Measurements from ENCODE around the gene UBXN2A. TPM values are rescaled to one million over a fixed set of nuclear protein-coding genes. Genes with fewer than 3 reads are reported as not detected.
"Not testable (repeated sequence)": the region's sequence is repeated elsewhere in the genome, so short reads cannot be mapped to it uniquely, and the experiment has no call there.

The UBXN2A gene
- total RNA-seq, 2 donors from 2014 or later, result 17.6 to 22.1 TPM

DNA sequence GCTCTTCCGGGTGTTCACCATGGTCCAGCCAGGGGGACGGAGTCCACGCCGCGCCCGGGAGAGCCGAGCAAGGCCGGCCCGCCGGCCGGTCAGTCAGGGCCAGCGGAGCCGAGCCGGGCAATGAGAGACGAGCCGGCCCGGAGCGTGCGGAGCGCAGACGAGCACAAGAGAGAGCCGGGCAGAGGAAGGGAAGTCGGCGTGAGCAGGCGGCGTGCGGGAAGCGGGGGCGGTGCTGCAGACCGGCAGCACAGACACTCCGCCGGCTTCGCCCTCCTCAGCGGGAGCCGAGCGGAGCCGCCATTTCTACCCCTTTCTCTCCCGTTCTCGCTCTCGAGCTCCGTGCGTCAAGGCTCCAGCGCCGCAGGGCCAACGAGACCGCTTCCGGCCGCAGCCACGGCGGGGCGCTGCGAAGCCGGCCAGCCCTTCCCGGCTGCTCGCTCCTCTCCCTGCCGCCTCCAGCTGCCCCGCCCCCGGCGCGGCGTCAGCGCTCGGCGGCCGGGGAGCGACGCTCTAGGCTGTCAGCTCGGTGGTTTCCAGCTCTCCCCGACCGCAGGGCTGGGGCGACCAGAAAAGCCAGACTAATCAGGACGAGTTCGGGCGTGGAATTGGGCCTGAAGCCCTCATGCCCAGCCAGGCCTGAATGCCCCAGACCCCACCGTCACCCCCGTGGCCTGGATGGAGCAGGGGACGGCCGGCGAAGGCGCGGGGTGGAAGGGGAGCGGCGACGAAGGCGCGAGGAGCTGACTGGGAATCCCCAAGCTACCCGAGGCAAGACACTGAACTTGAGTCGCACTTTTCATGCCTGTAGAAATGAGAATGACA is 13.3 kb upstream of the UBXN2A start, which contains the start of gene ATAD2B:
Gene ATAD2B, minus strand, starts transcription at position 374 of the 822 bp plus-strand sequence. Its CDS starts 353 bp downstream, at position 21.
- intact Hi-C loops (cut with DNase I), result loop anchor here in 1 of 2 donors (10.0 kb wide), 1 partner anchor 158 kb away; the partner anchor contains the start of gene TP53I3
- DNase-seq (ENCODE audit: low spot score), result peak; percentile 97

DNA sequence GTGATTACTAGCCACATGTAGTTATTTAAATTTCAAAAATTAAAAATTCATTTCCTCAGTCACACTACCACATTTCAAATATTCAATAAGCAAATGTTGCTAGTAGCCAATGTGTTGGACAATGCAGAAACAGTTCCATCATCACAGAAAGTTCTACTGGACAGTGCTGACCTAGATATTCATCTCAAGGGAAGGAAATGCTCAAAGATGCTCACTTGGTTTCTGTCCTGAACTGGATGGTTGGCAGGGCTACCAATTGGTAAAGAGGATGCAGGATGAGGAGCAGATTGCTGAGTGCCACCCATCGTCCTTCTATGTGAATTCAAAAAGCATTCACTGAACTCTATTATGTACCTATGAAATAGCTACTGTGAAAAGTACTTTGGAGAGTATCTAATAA is 6.0 kb upstream of the UBXN2A start:
- intact Hi-C loops (cut with DNase I), result no loop called here
- DNase-seq (ENCODE audit: low spot score), result no peak

DNA sequence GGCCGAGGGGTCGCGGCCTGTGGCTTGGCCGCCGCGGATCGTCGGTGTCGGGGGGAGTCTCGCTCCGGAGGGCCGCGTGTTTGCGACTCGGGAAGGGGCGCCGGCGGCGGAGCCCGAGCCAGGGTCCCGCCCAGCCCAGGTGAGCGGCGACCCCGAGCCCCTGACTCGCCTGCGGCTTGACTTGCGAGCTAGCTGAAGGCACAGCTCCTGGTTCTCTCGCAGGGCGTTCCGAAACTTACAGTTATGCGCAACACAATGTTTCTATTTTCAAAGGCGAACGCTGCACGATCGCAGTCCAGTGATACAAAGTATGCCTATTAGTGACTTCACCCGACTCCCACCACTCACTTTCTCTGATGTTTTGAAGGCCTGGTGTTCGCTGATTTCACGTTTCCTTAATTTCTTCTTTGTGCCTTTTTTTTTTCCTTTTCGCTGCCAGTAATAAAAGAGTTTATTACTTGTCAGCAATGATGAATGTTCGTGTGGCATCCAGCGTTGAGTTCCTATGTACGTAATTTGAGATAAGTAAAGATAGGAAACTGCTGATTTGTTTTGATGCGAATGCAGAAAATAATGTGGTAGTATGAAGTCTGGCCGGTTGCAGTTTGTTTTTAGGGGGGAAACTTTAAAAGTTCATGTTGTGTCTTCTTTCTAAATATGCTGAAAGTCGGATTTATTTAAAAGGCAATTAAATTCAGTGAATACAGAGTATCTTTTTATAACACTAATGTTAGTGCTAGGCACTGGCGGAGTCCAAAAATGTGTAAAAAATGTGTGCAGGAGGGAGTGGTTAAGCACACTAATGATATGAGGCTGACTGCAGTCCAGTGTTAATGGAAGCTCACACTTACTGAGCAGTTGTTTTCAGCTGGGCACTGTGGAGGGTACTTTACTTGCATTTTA is 706 bp downstream of the UBXN2A start:
- intact Hi-C loops (cut with DNase I), result no loop called here
- no peak for DNase-seq (ENCODE audit: low spot score)

DNA sequence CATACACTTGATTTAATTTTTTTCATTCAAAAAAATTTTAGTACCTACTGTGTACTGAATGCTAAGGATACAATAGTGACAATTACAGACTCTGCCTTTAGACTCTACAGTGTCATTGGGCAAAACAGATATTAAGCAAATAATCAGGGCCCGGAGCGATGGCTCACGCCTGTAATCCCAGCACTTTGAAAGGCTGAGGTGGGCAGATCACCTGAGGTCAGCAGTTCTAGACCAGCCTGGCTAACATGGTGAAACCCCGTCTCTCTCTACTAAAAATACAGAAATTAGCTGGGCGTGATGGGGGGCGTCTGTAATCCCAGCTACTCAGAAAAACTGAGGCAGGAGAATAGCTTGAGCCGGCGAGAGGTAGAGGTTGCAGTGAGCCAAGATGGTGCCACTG is 1.4 kb downstream of the UBXN2A start:
- no peak for DNase-seq (ENCODE audit: low spot score)
- intact Hi-C loops (cut with DNase I), result no loop called here

DNA sequence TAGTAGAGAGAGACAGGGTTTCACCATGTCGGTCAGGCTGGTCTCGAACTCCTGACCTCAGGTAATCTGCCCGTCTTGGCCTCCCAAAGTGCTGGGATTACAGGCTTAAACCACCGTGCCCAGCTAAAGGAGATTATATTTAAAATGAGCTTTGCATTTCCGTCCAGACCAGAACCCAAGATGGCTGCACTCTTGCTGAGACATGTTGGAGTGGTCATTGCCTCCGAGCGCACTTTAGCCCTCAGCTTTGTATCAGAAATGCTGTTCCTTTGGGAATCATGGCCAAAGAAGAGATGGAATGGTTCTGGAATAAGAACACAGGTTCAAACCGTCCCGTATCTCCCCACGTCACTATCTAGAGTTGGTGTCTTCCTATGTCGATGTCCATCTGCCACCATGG is 3.4 kb downstream of the UBXN2A start:
- intact Hi-C loops (cut with DNase I), result no loop called here
- DNase-seq (ENCODE audit: low spot score), result no peak

DNA sequence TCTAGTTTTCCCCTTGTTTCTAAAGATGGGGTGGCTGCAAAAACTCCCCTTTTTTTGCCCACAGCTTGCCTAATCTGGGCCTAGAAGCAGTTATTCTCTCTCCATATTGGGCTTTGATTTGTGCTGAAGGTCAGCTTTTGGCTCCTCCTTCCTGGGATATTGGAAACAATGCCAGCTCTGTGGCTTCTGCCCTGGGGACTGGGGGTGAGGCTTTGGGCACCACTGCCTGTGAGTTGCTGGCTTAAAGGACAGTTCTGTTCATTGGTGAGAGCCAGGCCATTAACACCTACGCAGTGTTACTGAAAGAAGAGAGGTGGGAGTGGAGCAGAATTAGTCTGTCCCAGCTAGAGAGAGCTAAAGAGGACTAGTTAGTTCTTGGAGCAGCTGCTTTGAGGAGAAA is 4.3 kb downstream of the UBXN2A start:
- intact Hi-C loops (cut with DNase I), result no loop called here
- no peak for DNase-seq (ENCODE audit: low spot score)

DNA sequence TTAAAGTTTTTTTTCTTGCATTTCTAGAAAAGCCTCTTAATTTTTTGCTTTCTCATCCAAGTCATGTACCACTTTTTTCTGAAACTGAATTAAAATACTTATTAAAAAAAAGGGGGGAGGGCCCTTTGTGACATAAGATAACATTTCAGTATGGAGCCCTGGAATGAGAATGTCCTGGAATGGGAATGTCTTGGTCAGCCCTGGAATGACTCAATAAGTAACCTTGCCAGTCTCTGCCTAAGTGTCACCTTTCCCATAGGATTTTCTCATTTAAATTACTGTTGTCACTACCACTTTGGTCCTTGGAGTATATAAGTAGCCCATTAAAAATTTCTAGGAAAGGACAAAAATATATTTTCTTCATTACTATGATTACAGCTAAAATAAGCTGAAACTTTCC is 4.7 kb downstream of the UBXN2A start:
- intact Hi-C loops (cut with DNase I), result no loop called here
- DNase-seq (ENCODE audit: low spot score), result no peak

DNA sequence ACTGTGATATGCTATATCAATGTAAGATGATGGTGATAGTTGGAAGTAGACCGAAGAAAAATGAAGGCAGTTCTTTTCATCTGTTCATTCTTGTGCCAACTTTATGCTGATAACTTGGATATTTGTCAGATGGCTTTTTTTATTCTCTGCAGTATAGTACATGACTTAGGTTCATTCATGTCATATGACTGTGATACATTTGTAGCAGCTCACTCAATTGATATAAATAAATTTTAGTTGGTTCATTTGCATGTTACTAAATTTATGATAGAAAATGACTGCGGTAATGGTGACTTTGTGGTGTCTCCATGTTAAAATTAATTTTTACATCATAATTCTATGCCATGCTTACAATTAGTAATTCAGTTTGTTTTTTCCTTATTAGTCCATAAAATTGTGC is 7.1 kb downstream of the UBXN2A start:
- intact Hi-C loops (cut with DNase I), result no loop called here
- no peak for DNase-seq (ENCODE audit: low spot score)

DNA sequence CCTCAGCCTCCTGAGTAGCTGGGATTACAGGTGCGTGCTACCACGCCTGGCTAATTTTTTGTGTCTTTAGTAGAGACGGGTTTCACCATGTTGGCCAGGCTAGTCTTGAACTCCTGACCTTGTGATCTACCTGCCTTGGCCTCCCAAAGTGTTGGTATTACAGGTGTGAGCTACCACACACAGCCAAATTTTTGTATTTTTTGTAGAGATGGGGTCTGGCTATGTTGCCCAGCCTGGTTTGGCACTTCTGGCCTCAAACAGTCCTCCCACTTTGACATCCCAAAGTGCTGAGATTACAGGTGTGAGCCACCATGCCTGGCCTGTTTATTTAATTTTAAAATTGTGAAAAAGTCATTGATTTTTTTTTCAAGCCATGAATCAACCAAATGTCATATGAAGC is 12.3 kb downstream of the UBXN2A start:
- DNase-seq (ENCODE audit: low spot score); intact Hi-C loops (cut with DNase I): not testable (repeated sequence)

DNA sequence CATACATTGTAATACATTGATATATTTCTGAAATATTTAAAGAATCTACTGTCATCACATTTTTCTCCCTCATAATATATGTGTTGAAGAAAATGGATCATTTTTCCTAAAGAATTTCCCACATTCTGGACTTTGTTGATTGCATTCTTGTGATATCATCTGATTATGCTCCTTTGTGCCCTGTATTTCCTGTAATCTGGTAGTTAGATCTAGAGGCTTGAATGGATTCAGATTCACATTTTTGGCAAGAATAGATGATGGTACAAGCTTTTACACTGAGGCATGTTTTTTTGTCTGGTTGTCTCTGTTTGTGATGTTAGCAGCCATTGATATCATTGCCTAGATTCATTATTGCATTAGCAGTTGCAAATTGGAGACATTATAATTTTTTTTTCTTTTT is 13.4 kb downstream of the UBXN2A start:
- DNase-seq (ENCODE audit: low spot score), result no peak
- intact Hi-C loops (cut with DNase I), result no loop called here

DNA sequence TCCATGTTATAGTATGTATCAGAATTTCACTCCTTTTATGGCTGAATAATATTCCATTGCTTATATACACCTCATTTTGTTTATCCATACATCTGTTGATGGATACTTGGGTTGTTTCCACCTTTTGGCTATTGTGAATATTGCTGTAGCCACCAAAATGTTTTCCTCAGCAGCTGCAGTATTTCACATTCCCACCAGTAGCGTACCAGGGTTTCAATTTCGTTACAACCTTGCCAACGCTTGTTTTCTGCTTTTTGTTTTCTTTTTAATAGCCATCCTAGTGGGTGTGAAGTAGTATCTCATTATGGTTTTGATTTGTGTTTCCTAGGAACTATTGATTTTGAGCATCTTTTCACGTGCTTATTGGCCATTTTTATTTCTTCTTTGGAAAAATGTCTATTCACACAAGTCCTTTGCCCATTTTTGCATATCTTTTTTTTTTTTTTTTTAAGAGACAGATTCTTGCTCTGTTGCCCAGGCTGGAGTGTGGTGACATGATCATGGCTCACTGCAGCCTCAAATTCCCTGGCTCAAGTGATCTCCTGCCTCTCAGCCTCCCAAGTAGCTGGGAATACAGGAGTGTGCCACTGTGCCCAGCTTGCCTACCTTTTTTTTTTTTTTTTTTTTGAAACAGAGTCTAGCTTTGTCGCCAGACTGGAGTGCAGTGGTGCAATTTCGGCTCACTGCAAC is 14.2 kb downstream of the UBXN2A start:
- intact Hi-C loops (cut with DNase I), result no loop called here
- DNase-seq (ENCODE audit: low spot score), result no peak

DNA sequence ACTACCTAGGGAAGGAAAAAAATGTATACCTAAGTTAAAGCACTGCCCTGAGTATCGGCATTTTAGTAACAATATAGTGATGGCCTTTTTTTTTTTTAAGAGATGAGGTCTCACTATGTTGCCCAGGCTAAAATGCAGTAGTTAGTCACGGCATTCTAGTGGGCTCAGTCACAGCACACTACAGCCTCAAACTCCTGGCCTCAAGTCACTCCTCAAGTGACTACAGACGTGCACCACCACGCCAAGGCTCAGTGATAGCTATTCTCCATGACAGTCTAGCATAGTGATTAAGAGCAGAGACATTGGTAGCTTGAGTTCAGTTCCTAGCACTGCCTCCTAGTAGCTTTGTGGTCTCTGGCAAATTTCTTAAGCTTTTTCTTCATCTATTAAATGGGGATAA is 27.6 kb downstream of the UBXN2A start:
- intact Hi-C loops (cut with DNase I), result no loop called here

DNA sequence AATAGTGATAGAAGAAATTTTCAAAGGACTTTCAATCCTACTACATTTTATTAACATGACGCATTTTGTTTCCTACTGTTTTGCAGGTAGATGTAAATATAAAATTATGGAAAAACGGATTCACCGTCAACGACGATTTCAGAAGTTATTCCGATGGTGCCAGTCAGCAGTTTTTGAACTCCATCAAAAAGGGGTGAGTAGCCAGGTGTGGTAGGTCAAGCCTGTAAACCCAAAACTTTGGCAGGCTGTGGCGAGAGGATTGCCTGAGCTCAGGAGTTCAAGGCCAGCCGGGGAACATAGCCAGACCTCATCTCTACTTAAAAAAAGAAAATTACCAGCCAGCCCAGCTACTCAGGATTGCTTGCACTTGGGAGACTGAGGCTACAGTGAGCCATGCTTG is 36.6 kb downstream of the UBXN2A start:
- intact Hi-C loops (cut with DNase I), result no loop called here
- no peak for DNase-seq (ENCODE audit: low spot score)

More for the DNA sequence above, 27.6 kb downstream of the UBXN2A start:
- no peak for DNase-seq (ENCODE audit: low spot score)

DNA sequence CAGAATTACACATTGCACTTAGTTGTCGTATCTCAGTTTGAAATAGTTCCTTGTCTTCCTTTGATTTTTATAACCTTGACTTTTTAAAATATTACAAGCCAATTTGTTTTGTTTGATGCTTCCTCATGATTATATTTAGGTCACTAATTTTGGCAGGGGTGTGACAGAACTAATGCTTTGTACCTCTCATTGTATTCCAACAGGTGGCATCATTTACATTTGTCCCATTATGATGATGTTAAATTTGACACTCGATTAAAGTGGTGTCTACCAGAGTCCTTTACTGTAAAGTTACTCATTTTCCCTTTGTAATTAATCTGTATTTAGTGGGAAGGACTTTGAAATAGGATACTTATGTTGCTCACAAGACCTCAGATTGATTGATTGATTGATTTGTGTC is 48.1 kb downstream of the UBXN2A start:
- no peak for DNase-seq (ENCODE audit: low spot score)
- intact Hi-C loops (cut with DNase I), result no loop called here

DNA sequence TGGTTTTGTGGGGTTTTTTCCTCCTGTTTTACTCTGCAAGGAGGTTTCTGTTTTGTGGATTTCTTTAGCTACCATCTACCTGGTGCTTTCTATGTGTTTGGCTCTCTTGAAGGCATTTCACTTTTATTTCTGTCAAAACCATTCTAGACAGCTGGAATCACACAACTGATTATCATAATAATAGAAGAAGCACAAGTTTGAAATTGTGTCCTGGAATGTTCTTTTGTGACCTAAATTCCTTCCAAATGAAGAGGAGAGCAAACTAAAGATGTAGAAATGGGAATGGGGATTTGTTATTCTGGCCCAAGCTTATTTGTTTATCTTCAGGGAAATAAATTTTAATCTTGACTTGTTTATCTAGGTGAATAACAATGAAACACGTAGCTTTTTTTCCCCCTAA is 52.7 kb downstream of the UBXN2A start:
- no peak for DNase-seq (ENCODE audit: low spot score)
- intact Hi-C loops (cut with DNase I), result no loop called here

DNA sequence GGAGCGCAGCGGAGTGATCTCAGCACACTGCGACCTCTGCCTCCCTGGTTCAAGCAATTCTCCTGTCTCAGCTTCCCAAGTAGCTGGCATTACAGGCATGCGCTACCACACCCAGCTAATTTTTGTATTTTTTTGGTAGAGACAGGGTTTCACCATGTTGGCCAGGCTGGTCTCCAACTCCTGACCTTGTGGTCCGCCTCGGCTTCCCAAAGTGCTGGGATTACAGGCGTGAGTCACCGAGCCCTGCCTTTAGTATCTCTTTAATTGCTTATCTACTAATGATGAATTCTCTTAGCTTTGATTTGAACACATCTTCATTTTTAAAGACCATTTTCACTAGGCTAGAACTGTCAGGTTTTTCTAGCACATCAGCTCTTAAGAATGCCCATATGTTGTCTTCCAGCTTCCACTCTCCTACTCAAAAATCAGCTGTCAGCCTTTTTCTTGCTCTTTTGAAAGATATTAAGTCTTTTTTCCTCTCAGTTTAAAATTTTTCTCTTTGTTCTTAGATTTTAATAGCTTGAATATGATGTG is 53.5 kb downstream of the UBXN2A start:
- intact Hi-C loops (cut with DNase I), result no loop called here

DNA sequence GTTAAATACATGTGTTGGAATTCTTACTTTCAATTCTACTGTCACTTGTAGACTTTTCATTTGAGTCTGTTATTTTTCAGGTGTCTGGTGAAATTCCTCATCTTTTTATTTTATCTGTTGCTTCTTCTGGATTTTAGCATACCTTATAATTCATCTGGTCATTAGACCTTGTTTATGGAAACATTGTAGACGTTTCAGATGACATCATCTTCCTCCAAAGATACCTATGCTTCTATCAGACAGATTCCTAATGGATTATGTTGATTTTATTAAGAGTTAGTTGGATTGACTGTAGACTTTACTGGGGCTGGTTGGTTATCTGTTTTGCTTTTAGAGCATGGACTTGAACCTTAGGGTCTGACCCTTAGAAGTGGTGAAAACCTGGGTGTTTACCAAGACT is 54.3 kb downstream of the UBXN2A start:
- DNase-seq (ENCODE audit: low spot score), result no peak
- intact Hi-C loops (cut with DNase I), result no loop called here

More for the DNA sequence above, 53.5 kb downstream of the UBXN2A start:
- no peak for DNase-seq (ENCODE audit: low spot score)

DNA sequence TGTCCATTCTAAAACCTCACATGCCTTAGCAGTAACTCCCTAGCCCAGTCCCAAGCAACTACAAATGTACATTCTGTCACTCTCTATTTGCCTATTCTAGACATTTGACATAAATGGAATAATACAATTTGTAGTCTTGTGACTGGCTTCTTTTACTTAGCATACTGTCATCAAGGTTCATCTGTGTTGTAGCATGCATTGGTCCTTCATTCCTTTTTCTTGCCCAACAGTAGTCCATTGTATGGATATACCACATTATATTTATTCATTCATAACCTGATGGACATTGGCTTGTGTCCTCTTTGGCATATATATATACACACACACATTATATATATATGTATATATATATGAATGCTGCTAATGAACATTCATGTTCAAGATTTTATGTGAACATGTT is 67.4 kb downstream of the UBXN2A start:
- intact Hi-C loops (cut with DNase I), result loop anchor here in 1 of 2 donors (1.0 kb wide), 1 partner anchor 47 kb away; no protein-coding TSS in a partner anchor
- DNase-seq (ENCODE audit: low spot score), result no peak

DNA sequence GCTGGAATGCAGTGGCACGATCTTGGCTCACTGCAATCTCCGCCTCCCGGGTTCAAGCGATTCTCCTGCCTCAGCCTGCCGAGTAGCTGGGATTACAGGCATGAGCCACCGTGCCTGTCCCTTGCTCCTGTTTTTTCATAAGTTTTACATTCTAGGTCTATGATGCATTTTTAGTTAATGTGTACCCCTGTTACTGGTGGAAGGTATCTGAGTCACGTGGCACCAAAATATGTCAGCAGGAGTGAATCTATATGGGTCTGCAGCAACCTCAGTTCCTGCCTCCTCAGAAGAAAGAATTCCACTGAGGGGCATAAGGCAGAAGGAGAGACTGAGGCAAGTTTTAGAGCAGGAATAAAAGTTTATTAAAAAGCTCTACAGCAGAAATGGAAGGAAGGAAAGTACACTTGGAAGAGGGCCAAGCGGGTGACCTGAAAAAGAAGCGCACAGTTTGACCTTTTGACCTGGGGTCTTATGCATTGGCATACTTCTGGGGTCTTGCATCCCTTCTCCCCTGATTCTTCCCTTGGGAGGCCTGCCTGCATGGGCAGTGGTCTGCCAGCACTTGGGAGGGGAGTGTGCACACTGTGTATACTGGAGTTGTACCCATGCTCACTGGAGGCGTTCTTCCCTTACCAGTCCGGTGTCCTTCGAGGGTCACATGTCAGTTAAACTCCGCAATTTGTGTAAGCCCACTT is 68.6 kb downstream of the UBXN2A start:
- DNase-seq (ENCODE audit: low spot score), result no peak
- intact Hi-C loops (cut with DNase I), result loop anchor here in 1 of 2 donors (1.0 kb wide), 1 partner anchor 45 kb away; no protein-coding TSS in a partner anchor
